ENCODE measurements around the gene DBH.
A peak's percentile ranks its signal among the peaks of the same experiment; 100 is the strongest.

Gene DBH

GRCh38 chr9:133605856-133606707 is 30.1 kb upstream of the DBH start:
- no peaks in the 10 kb centered on the region for H3K9me3 ChIP-seq (ENCODE audit: insufficient read depth, low read depth, low read length)
- no peak overlapping the region for H3K9ac ChIP-seq (ENCODE audit: low read depth, low read length)
- no peaks in the 10 kb centered on the region; the same call in 1 of the 2 replicates for H3K4me1 ChIP-seq (ENCODE audit: insufficient read depth, low read length)
- no peaks in the 10 kb centered on the region for H3K36me3 ChIP-seq (ENCODE audit: insufficient read depth, low read depth, low read length)
- no peak overlapping the region for H3K27ac ChIP-seq (ENCODE audit: low read length)
- H3K4me3 ChIP-seq (ENCODE audit: low read length) = no peak overlapping the region
- H3K27me3 ChIP-seq (ENCODE audit: insufficient read depth, low read length) = peaks cover 43% of the 10 kb centered on the region

- H3K9ac ChIP-seq (ENCODE audit: low read depth, low read length) = no peak overlapping the region
- no peak overlapping the region for H3K27ac ChIP-seq (ENCODE audit: low read length)
- no peaks in the 10 kb centered on the region for H3K36me3 ChIP-seq (ENCODE audit: insufficient read depth, low read depth, low read length)
- H3K9me3 ChIP-seq (ENCODE audit: insufficient read depth, low read depth, low read length) = no peaks in the 10 kb centered on the region
- no peak overlapping the region for H3K4me3 ChIP-seq (ENCODE audit: low read length)
- H3K4me1 ChIP-seq (ENCODE audit: insufficient read depth, low read length) = no peaks in the 10 kb centered on the region; the same call in 1 of the 2 replicates
- H3K27me3 ChIP-seq (ENCODE audit: insufficient read depth, low read length) = peaks cover 43% of the 10 kb centered on the region
These were observed 29.5 kb upstream of the DBH start for GRCh38 chr9:133606708-133607025.

- no peak overlapping the region for H3K9ac ChIP-seq (ENCODE audit: low read depth, low read length)
- H3K27ac ChIP-seq (ENCODE audit: low read length) = no peak overlapping the region
- no peaks in the 10 kb centered on the region for H3K36me3 ChIP-seq (ENCODE audit: insufficient read depth, low read depth, low read length)
- peaks cover 46% of the 10 kb centered on the region for H3K27me3 ChIP-seq (ENCODE audit: insufficient read depth, low read length)
- no peaks in the 10 kb centered on the region; the same call in 1 of the 2 replicates for H3K4me1 ChIP-seq (ENCODE audit: insufficient read depth, low read length)
- H3K4me3 ChIP-seq (ENCODE audit: low read length) = no peak overlapping the region
- no peaks in the 10 kb centered on the region for H3K9me3 ChIP-seq (ENCODE audit: insufficient read depth, low read depth, low read length)
These were observed 28.8 kb upstream of the DBH start for GRCh38 chr9:133607381-133607780.

DNA sequence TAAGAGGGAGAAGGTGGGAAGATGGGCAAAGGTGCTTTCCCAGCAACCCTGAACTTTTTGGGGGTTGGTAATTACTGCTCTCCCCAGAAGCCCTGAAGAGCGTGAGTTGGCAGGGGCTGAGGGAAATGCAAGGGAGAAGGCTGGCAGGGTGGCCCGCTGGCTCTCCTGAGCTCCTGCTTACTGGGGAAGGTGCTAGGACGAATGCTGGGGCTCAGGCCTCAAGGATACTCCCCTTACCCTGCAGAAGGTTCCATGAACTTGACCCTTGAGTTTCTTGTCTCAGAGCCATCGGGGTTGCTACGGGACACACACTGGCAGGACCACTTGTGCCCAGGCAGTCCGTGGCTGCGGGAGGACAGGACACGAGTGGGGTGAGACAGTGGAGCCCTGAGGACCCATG is 28.2 kb upstream of the DBH start:
- H3K4me3 ChIP-seq (ENCODE audit: low read length) = no peak overlapping the region
- no peaks in the 10 kb centered on the region for H3K36me3 ChIP-seq (ENCODE audit: insufficient read depth, low read depth, low read length)
- H3K9me3 ChIP-seq (ENCODE audit: insufficient read depth, low read depth, low read length) = no peaks in the 10 kb centered on the region
- H3K27ac ChIP-seq (ENCODE audit: low read length) = no peak overlapping the region
- peaks cover 47% of the 10 kb centered on the region for H3K27me3 ChIP-seq (ENCODE audit: insufficient read depth, low read length)
- no peaks in the 10 kb centered on the region; the same call in 1 of the 2 replicates for H3K4me1 ChIP-seq (ENCODE audit: insufficient read depth, low read length)
- H3K9ac ChIP-seq (ENCODE audit: low read depth, low read length) = no peak overlapping the region

DNA sequence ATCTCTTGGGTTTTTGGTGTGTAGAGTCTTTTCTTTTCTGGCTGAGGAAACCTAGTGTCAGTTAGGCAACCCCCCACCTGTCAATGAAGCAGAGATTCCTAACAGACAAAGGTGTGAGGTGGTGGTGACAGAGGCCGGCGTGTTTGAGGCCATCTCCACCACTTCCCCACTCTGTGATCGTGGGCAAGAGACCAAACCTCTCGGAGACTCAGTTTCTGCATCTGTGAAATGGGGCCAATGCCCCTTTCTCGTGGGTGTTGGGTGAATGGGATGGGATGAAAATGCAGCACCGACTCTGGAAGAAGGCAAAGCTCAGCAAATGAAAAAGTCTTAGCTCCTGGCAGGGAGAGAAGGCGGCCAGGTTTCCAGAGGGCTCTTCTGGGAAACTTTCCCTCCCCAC is 27.8 kb upstream of the DBH start:
- H3K9me3 ChIP-seq (ENCODE audit: insufficient read depth, low read depth, low read length) = no peaks in the 10 kb centered on the region
- H3K4me3 ChIP-seq (ENCODE audit: low read length) = peak overlapping the region; percentile 46; the same call in 1 of the 2 replicates
- H3K27me3 ChIP-seq (ENCODE audit: insufficient read depth, low read length) = peaks cover 51% of the 10 kb centered on the region
- no peak overlapping the region for H3K9ac ChIP-seq (ENCODE audit: low read depth, low read length)
- no peaks in the 10 kb centered on the region for H3K36me3 ChIP-seq (ENCODE audit: insufficient read depth, low read depth, low read length)
- no peak overlapping the region for H3K27ac ChIP-seq (ENCODE audit: low read length)
- no peaks in the 10 kb centered on the region; the same call in 1 of the 2 replicates for H3K4me1 ChIP-seq (ENCODE audit: insufficient read depth, low read length)

DNA sequence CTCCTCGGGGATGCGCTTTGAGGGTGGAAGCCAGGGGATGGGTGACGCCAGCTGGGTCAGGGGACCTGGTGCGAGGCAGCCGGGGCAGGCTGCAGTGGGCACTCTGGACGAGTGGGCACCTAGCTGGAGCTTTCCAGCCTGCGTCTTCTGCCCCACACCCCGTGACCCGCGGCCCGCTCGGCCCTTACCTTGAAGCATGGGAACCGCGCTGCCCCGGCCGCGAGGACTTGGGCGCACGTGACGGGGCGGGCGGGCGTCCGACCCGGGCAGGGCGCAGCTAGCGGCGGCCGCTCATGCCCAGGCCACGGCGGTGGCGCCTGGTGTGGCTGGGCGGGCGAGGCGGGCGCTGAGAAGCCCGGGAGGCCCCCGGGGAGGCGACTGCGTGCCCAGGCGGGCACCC is 27.3 kb upstream of the DBH start:
- Histone ChIP-seq H3K9me3 (ENCODE audit: insufficient read depth, low read depth, low read length) (no peaks in the 10 kb centered on the region), H3K4me1 (ENCODE audit: insufficient read depth, low read length) (no peaks in the 10 kb centered on the region), H3K36me3 (ENCODE audit: insufficient read depth, low read depth, low read length) (no peaks in the 10 kb centered on the region), H3K4me3 (ENCODE audit: low read length) (peak overlapping the region; percentile 46; the same call in 1 of the 2 replicates), H3K27ac (ENCODE audit: low read length) (no peak overlapping the region), H3K27me3 (ENCODE audit: insufficient read depth, low read length) (peaks cover 56% of the 10 kb centered on the region), H3K9ac (ENCODE audit: low read depth, low read length) (no peak overlapping the region)

DNA sequence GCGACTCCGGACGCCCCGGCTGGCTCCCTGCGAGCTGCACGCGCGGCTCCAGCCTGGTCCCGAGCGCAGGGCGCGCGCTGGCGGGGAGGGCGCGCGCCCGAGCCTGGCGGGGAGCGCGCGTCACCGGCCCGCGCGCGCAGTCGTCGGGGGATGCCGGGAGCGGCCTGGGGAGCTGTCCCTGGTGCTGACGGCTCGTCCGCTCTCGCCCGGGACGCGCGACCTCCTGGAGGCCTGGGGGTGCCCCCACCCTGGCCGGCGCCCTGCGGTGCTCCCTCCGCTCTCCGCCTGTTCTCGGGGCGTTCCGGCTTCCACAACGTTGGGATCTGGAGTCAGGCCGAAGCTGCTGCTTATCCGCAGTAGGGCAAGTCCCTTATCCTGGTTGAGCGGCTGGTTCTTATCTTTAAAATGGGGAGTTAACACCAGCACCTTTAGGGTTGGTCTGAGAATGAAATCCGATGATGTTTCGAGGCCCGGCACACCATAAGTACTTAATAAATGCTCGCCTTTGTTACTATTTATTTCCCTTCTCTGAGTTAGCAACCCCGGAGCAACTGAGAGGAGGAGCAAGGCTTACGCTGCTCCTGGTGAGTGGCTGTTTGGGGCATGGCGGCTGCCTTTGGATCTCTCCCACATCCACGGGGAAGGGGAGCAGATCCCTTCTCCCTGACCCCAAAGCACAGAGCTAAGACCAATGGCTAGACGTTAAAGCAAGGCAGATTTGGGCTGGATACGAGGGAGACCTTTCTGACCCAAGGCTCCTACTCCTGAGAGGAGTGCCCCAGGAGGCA is 26.7 kb upstream of the DBH start, which contains the start of gene FAM163B:
TSS of gene FAM163B (minus strand) at position 79 of the 788 bp plus-strand sequence. CDS start 29,166 bp downstream, outside the sequence.
- Histone ChIP-seq H3K36me3 (ENCODE audit: insufficient read depth, low read depth, low read length) (no peaks in the 10 kb centered on the region), H3K4me1 (ENCODE audit: insufficient read depth, low read length) (no peaks in the 10 kb centered on the region), H3K4me3 (ENCODE audit: low read length) (peak within 1 kb of the TSS; percentile 46; the same call in 1 of the 2 replicates), H3K27me3 (ENCODE audit: insufficient read depth, low read length) (peaks cover 62% of the 10 kb centered on the region), H3K27ac (ENCODE audit: low read length) (no peak within 1 kb of the TSS), H3K9me3 (ENCODE audit: insufficient read depth, low read depth, low read length) (no peaks in the 10 kb centered on the region), H3K9ac (ENCODE audit: low read depth, low read length) (no peak within 1 kb of the TSS)

GRCh38 chr9:133610845-133611244 is 25.3 kb upstream of the DBH start:
- Histone ChIP-seq H3K4me1 (ENCODE audit: insufficient read depth, low read length) (no peaks in the 10 kb centered on the region), H3K4me3 (ENCODE audit: low read length) (no peak overlapping the region), H3K36me3 (ENCODE audit: insufficient read depth, low read depth, low read length) (no peaks in the 10 kb centered on the region), H3K9ac (ENCODE audit: low read depth, low read length) (no peak overlapping the region), H3K9me3 (ENCODE audit: insufficient read depth, low read depth, low read length) (no peaks in the 10 kb centered on the region), H3K27me3 (ENCODE audit: insufficient read depth, low read length) (peaks cover 69% of the 10 kb centered on the region), H3K27ac (ENCODE audit: low read length) (no peak overlapping the region)

GRCh38 chr9:133612051-133612450 is 24.1 kb upstream of the DBH start:
- Histone ChIP-seq H3K4me1 (ENCODE audit: insufficient read depth, low read length) (no peaks in the 10 kb centered on the region), H3K9me3 (ENCODE audit: insufficient read depth, low read depth, low read length) (no peaks in the 10 kb centered on the region), H3K27me3 (ENCODE audit: insufficient read depth, low read length) (peaks cover 61% of the 10 kb centered on the region), H3K27ac (ENCODE audit: low read length) (no peak overlapping the region), H3K4me3 (ENCODE audit: low read length) (no peak overlapping the region), H3K36me3 (ENCODE audit: insufficient read depth, low read depth, low read length) (no peaks in the 10 kb centered on the region), H3K9ac (ENCODE audit: low read depth, low read length) (no peak overlapping the region)

DNA sequence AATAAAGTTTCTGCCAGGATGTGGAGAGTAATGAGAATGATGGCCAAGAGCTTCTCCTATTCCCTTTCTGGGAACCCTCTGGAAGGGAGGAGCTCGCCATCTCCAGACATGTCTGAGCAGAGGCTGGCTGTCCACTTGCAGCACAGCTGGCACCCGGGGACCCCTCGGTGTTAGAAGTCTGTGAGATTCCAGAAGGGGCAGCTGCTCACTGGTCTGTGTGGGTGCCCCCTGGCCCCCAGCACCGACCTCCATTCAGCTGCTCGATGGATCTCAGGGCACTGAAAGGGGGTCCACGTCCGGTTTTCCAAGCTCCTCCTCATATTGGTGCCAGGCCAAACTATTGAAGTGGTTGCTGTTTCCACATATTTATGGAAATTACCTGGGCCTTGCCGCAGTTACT is 23.3 kb upstream of the DBH start:
- no peak overlapping the region for H3K4me3 ChIP-seq (ENCODE audit: low read length)
- no peak overlapping the region for H3K9ac ChIP-seq (ENCODE audit: low read depth, low read length)
- H3K27me3 ChIP-seq (ENCODE audit: insufficient read depth, low read length) = peaks cover 54% of the 10 kb centered on the region
- no peaks in the 10 kb centered on the region for H3K4me1 ChIP-seq (ENCODE audit: insufficient read depth, low read length)
- H3K36me3 ChIP-seq (ENCODE audit: insufficient read depth, low read depth, low read length) = no peaks in the 10 kb centered on the region
- H3K9me3 ChIP-seq (ENCODE audit: insufficient read depth, low read depth, low read length) = no peaks in the 10 kb centered on the region
- no peak overlapping the region for H3K27ac ChIP-seq (ENCODE audit: low read length)

- H3K9ac ChIP-seq (ENCODE audit: low read depth, low read length) = no peak overlapping the region
- no peaks in the 10 kb centered on the region for H3K4me1 ChIP-seq (ENCODE audit: insufficient read depth, low read length)
- H3K4me3 ChIP-seq (ENCODE audit: low read length) = no peak overlapping the region
- peaks cover 48% of the 10 kb centered on the region for H3K27me3 ChIP-seq (ENCODE audit: insufficient read depth, low read length)
- no peak overlapping the region for H3K27ac ChIP-seq (ENCODE audit: low read length)
- no peaks in the 10 kb centered on the region for H3K36me3 ChIP-seq (ENCODE audit: insufficient read depth, low read depth, low read length)
- no peaks in the 10 kb centered on the region for H3K9me3 ChIP-seq (ENCODE audit: insufficient read depth, low read depth, low read length)
These were observed 22.7 kb upstream of the DBH start for GRCh38 chr9:133613432-133613831.

- H3K27ac ChIP-seq (ENCODE audit: low read length) = no peak overlapping the region
- H3K27me3 ChIP-seq (ENCODE audit: insufficient read depth, low read length) = peaks cover 42% of the 10 kb centered on the region
- no peaks in the 10 kb centered on the region for H3K4me1 ChIP-seq (ENCODE audit: insufficient read depth, low read length)
- no peak overlapping the region for H3K9ac ChIP-seq (ENCODE audit: low read depth, low read length)
- no peaks in the 10 kb centered on the region for H3K36me3 ChIP-seq (ENCODE audit: insufficient read depth, low read depth, low read length)
- H3K9me3 ChIP-seq (ENCODE audit: insufficient read depth, low read depth, low read length) = no peaks in the 10 kb centered on the region
- no peak overlapping the region for H3K4me3 ChIP-seq (ENCODE audit: low read length)
These were observed 22.1 kb upstream of the DBH start for GRCh38 chr9:133614056-133614455.
